Dermis microvascular lymphatic vessel endothelial cell (primary cell): ENCODE data around the gene KRT32. TPM values are rescaled to one million over a fixed set of nuclear protein-coding genes. Genes with fewer than 3 reads are reported as not detected.

Experiments
- DNase-seq, 2 donors: peaks; one replicate each; pipeline versions ENCODE4 v3.0.0 to v3.0.0-alpha.2; 2010; ENCODE audit warnings: low read depth in 2 of 2
- total RNA-seq: library from RNA; depleted of rRNA; stranded (reverse); fragments of >200 nt; gene quantifications from 2 replicates; pipeline ENCODE4 v1.2.1, GENCODE V29; 2014

KRT32 gene
- total RNA-seq, 1 donor from 2014 or later, result not detected

DNA sequence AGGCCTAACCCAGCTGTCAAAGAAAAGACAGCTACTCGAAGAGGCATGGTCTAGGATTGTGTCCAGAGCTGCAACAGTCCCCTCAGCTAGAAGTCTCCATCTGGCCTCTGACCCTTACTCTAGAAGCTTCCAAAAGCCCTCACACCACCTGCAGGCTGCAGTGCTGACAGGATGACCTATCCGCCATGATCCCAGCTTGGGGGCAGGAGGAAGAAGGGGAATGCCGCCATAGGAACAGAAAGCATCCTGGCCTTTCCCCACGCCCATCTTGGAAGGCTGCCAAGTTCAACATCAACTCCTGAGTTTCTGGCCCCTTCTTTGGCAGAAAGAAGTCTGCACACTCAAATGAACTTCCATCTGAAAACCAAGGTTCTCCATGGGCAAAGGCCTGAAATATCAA, 25.6 kb upstream of the KRT32 start:
- peak; percentile 79 to 92 for DNase-seq

DNA sequence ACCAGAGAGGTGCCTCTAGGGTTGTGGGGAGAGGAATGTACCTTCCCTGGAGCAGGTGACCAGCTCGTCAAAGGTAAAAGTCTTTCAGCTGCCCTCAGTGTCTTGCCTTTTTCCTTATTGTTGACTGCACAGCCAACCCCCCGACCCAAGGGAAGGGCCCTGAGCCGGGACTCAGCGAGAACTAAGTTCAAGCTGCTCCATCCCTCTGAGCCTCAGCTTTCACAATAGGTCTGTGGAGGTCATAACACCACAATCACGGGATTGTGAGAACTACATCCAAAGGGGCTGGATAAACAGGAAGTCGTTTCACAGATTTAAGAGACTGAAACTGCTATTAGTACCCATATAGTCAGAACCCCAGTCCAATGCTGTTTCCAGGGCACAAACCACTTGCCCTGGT, 25.2 kb upstream of the KRT32 start:
- peak; percentile 75 to 77 for DNase-seq

DNA sequence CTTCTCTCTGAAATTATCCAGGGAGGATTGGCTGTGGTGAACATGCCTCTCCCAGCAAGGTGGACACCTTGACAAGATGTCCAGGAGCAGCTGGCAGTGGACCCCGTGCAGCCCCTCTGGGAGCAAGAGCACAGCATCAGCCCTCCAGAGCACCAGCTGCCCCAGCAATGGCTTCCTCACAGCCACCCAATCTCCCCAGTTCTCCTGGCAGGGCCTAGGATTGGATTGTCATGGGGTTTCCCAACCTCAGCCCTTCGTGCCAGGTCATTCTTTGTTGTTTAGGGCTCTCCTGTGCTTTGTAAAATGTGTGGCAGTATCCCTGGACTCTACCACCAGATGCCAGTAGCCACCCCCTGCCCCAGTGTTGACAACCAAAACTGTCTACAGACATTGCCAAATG, 24.3 kb upstream of the KRT32 start:
- no peak for DNase-seq

DNA sequence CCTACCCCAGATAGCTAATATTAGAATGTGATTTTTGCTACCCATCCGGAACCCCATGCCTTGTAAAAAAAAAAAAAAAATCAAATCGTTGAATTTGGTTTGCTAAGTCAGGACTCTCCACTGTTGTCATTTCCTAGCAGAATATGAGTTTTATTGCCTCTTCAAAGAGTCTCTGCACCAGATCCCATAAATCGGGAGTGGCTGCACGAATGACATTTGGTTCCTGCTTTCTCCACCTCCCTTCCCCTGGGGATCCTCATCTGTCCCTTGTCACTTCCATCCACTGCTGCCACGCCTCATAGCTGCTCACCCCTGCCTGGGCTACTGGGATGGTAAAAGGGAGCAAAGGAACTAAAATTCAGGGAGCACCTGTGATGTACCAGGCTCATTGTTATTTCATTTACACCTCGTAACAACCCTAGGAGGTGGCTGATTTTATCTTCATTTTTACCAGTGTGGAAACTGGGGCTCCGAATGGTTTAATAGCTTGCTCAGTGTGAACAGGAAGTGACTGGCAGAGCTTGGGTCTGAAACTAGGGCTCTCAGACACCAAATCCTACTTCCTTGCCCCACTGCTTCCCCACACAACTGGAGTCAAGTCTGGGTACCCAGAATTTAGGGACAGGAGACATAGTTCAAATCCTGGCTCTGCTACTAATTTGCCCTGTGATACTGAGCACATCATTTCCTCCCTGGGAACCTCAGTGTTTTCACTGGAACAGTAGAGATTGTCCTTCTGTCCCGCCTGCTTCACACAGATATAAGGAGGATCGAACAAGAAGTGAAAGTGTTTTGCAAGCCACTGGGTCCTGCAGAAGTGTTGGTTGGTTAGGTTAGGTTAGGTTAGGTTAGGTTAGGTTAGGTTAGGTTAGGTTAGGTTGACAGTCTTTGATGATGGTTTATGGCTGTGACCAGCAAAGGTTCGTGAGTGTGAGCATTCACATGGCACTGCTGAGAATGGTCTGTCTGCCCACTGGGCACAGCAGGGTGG, 23.1 kb upstream of the KRT32 start:
- no peak for DNase-seq

DNA sequence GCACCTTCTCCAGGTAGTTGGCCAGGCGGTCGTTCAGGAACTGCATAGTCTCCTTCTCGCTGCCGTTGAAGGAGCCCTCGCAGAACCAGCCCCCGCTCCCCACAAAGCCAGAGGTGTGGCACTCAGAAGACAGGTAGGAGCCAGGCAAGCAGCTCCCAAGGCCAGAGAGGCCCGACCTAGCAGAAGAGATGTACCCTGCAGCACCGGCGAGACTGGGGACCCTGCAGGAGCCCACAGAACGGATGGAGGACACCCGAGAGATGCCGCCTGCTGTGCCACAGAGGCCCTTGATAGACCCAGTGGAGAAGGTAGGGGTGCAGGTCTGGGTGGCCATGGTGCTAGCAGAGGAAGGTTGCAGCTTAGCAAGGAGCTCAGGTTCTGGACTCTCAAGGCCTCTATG, 22.3 kb upstream of the KRT32 start, which contains the start of gene KRT36:
KRT36 (minus strand) TSS at position 380 of the 400 bp plus-strand sequence; CDS start at position 334, 46 bp downstream.
- no peak for DNase-seq

DNA sequence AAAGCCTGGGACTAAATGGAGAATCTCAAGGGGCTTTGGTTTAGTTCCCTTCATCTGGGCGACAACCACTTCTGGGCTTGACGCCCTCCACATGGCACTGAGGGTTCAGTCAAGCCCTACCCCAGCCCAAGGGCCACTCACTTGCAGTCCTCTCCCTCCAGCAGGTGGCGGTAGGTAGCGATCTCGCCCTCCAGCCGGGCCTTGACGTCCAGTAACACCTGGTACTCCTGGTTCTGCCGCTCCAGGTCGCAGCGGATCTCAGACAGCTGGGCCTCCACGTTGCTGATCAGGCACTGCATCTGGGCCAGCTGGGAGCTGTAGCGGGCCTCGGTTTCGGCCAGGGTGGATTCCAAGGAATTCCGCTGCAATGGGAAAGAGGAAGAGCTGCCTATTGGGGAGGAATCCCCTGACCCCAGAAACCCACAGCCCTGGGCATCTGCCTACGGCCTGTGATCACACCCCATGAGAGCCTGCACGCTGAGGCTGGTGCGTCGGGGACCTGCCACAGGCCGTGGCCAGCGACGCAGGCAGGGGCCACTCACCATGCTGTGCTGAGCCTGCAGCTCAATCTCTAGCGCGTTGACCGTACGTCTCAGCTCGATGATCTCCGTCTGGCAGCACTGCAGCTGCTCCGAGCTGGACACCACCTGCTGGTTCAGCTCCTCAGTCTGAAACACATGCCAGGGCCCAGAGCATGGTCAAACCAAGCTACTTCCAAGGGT, 19.8 kb upstream of the KRT32 start:
- peak in 1 of 2 donors; percentile 26 for DNase-seq

DNA sequence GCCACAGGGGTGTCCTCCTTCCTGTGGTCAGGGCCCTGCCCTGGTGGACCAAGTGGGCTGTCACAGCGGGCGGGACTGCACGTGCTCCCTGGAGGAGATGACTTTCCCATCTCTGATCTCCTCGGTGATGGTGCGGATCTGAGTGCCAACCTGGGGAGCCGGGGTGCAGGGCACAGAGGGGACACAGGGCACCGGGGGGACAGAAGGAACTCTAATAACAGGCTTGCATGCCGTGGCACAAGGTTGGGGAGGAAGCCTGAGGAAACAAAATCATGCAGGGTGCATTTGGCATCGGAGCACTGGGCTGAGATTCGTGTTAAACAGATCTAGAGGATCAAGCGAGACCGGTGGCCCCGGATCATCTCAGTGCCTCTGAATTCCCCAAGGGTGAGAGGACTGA, 19.1 kb upstream of the KRT32 start:
- DNase-seq, result no peak

DNA sequence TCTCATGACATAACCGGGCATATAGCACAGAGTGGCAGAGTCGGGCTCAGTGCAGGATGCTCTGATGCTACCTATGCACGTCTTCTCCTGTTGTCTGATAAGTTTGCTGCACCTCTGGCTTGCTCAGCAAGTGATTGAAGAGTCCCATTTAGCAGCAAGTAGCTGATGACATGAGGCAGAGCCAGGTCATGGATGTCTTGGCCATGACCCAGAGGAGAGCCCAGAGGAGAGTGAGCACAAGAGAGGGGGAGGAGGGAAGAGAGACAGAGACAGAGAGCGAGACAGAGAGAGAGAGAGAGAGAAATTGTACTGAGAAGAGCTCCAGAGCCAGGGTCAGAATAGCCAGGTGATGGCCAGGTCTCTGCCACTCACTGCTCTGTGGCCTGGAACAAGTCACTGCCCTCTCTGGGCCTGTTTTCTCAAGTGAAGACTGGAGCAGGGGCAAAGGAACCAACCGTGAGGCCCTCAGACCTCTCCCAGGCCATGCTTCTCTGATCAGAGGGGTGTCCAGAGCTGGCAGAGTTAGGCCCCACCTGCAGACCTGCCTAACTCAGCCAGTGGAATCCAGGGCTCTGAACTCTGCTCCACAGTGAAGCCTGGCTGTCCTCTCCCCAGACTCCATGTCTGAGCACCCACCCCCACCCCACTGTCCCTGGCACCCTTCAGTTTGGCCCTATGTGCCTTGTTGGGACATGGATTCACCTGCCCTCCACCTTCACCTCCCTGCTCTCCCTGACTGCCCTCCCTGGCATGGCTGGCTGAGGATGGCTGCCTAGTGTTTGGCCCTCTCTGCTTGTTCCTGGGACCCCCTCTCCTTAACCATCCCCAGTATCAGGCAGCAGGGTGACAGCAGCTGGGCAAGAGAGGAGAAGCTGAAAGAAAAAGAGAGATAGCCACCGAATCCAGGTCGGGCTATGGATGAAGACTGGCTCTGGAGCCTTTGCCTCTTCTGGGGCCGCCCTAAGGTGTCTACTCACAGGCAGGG, 18.0 kb upstream of the KRT32 start:
- DNase-seq, result no peak

DNA sequence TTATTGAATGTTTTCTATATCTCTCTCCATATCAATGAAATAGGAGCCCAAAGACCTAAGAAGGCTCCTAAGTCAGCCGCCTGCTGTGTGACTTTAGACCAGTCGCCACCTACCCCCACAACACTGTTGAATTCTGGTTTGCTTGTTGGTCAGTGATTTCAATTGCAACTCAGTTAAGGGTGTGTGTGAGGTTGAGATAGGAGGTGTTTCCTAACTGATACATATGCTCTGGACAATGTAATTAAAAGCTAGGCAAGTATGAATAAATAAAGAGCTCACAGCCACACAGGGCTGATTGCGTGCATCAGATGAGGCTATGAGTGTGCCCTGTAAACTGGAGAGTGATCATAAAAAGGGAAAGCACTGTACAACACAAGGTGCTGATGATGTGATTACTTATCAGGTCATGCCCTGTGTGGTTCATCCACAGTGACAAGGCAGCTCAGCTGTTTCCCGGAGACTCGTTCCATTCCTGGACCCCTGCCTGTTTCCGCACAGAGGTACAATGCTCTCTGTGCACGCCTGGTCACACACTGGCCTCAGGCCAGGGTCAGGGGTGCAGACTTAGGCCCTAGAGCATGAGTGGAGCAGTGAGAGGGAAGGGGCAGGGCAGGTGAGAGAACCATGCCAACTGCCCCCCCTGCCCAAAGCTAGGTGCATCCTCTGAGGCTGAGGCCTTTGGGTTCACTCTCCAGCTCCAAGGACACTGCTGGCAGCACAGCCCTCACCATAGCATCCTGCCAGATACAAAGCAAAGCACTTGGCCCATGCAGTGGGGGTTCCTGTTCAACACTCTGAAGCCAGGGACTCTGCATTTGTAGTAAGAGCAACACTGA, 17.0 kb upstream of the KRT32 start:
- DNase-seq, result peak; percentile 68 to 93

DNA sequence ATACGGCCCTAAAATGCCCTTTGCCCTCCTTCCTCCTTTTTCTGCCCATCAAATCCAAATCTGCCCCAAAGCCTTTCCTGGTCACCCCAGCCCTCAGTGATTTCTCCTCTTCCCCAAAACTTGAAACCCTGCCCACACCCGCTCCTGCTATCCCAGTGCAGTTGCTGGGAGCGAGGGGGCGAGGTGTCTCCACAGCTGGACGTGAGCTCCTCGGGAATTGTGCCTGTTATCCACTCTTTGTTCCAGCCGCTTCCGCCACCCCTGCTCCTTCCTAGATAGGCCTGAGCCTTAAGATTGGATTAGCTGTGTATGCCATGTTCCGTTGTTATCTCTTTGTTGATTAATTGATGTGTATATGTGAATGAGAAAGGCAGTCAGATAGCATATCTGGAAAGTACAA, 16.3 kb upstream of the KRT32 start:
- DNase-seq, result no peak

DNA sequence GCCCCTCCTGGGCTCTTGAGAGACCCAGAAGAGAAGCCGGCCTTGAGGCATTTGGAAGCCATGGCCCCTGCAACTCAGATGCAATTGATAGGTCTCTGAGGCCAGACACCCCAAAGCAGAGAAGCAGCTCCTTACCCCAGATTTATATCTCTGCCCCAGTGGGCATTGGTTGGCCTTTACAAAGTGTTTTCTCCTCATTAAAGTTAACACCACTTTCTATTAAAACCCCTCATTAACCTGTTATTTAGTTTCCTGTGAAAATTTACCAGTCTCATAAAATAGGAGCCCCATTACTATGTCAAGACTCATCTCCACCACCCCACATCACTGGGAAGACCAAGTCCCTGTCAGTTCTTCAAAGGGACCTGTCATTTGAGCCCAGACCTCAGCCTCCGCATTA, 13.8 kb upstream of the KRT32 start, which contains the start of gene KRT35:
KRT35 (minus strand) TSS at position 116 of the 400 bp plus-strand sequence; CDS start at position 62, 54 bp downstream.
- no peak for DNase-seq

DNA sequence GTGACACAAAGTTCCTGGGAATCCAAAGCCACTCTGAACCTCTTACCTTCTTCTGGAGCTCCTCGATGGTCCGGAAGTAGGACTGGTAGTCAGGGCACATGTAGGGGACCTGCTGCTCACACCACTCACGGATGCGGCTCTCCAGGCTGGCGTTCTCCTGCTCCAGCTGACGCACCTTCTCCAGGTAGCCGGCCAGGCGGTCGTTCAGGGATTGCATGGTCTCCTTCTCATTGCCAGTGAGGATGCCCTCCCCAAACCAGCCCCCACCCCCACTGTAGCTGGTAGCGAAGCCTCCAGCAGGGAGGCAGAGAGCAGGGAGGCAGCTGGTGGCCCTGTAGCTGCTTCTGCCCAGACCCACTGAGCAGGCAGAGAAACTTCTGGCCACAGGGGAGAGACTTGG, 13.4 kb upstream of the KRT32 start:
- DNase-seq, result no peak

DNA sequence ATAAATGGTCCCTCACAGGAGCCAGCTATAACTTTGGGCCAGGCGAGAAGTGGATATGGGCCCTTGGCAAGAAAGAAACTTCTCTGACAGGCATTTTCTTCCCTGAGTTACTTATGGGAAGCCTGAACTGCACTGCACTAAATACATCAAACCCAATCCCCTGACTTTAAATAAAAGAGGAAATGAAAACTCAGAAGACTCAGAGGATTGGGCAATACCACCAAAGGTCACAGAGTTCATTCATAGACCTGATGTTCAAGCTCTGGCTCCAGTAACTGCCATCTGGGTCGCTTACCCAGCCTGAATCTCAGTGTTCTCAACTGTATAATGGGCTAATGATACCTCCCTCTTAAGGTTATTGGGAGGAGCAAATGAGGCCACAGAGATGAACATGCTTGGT, 12.9 kb upstream of the KRT32 start:
- no peak for DNase-seq

DNA sequence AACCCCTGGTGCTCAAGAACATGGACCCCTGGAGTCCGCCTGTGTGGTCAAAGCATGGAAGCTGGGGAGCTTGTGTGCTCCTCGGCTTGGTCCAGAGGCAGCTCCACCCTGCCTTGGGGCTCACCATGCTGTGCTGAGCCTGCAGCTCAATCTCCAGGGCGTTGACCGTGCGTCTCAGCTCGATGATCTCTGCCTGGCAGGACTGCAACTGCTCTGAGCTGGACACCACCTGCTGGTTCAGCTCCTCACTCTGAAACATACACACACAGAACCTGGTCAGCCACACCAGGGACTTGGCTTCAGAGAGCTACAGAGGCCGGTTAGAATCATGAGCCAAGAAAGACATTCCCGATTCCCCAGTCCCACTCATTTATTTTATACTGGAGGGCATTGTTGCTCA, 11.1 kb upstream of the KRT32 start:
- DNase-seq, result no peak

DNA sequence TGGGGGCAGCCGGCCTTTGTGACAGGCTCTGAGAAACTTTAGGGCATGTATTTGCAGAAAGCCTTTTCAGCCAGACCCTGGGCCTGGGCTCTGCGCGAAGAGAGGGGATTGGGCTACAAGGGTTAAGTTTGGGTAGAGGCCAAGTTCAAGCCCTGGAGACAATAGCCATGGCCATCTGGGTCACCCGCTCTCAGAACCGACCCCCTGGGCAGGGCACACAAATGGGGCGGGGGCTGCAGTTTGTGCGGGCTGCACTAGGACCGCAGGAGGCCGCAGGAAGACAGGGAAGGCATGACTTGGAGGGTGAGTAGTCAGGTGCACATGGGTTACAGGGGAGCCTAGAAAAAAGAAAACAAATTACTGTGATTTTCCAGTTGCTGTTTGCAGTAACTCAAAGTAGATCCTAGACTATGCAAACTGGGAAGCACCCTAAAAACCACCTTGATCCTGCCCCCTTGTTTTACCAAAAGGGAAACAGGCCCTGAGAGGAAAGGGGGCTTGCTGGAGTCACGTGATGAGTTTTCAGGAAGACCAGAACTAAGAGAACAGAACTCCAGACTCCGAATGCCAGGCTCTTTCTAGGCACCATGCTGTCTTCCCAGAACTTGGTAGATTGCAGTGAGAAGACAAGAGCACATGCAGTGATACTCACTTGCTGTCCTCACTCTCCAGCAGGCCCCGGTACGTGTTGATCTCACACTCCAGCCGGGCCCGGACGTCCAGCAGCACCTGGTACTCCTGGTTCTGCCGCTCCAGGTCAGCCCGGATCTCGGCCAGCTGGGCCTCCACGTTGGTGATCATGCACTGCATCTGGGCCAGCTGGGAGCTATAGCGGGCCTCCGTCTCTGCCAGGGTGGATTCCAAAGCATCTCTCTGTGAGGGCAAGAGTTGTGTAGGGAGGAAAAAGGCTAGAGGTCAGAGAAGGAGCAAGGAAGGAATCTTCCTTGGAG, 10.0 kb upstream of the KRT32 start:
- no peak for DNase-seq

DNA sequence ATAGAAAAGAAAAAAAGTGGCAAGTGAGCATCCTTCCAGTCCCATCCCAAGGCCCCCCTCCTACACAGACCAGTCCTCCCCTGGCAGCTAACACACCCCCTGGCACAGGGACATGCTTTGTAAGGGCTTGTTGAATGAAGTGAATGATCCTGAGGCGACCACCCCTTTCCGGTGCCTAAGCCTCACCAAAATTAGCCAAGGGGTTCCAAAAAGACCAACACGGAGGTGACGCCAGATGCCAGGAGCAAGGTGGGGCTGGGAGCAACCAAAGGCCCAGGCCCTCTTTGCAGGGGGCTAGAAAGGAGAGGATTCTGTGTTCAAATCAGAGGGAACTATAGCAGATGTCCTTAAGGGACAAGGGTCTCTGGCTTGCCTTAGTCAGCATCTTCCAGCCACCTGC, 8.2 kb upstream of the KRT32 start:
- no peak for DNase-seq

DNA sequence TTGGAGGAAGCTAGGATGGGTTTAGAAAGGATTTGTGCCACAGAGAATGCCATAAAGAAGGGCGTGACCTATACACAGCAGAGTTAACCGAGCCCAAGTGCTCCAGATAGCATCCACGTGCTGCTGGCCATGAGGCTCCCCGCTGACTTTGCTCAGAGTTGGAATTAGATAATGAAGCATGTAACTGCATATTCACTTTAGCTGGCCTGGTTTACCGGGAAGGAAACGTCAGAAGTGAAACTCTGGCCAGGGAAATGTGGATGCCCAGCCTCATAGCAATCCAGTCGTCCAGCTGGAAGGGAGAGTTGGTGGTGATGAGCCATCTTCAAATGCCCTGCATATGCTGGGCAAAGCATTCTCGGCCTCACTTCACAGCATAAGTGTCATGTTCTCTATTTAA, 7.7 kb upstream of the KRT32 start:
- DNase-seq, result no peak

DNA sequence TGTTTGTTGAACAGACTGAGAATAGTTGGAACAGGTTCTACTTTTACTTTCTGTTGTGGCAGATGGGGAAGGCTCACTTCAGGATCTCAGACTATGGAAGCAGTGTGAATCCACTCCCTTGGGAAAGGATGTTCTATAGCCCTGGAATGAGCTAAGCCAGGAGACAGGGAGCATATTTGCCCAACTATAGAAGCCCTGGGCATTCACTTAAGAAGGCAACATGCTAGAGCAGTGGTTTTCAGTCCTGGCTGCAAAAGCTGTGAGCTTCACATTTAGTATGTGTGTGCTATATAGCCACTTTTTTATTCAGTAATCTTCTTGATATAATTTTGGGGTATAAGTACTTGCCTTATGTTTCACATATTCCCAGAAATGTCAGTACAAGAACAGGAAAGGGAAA, 1.2 kb upstream of the KRT32 start:
- no peak for DNase-seq

DNA sequence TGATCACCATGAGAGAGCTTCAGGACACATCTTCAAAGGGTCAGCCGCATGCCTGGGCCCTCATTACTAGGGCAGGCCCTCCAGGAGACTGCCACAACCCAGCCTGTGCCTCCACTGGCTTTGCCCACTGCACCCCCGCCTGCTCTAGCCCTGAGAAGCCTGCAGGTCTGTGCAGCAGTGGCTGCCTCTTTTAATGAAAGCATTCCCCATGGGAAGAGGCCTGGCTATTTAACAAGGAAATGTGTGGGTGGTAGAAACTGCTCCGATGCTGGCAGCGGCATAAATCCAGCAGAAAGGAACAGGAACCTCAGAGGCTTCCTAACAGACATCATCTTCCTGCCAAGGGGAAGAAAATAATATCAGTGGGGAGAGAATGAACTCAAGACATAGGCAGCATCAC, 375 bp upstream of the KRT32 start:
- DNase-seq, result peak in 1 of 2 donors; percentile 12
